Upper lobe of left lung (tissue), 4 donors: ENCODE measurements around the gene ANK3.

Experiments
- EP300 ChIP-seq, 4 donors: sonication (generic); formaldehyde crosslinking; IDR thresholded peaks; one replicate each; pipeline ENCODE4 v1.5.1; 2017; ENCODE audit warnings: antibody characterized with exemption in 4 of 4, control low read depth in 2 of 4
- POLR2A ChIP-seq, 4 donors: fragments of 450-650 bp; IDR thresholded peaks; one replicate each; pipeline ENCODE4 v1.5.1; 2016 to 2017; ENCODE audit warnings: antibody characterized with exemption in 4 of 4, mild to moderate bottlenecking in 2 of 4
- POLR2AphosphoS5 ChIP-seq, 2 donors: sonication (generic); formaldehyde crosslinking; IDR thresholded peaks; one replicate each; pipeline ENCODE4 v1.5.1; 2017; ENCODE audit warnings: antibody characterized with exemption in 2 of 2
- TF ChIP-seq, protein P1 (sequence below), 6 experiments: fragments of 450-650 bp in 4 of 6; fragments of 200-600 bp in 2 of 6; sonication (generic) in 2 of 6; IDR thresholded peaks; one replicate each; pipeline ENCODE4 v1.5.1; 2016 to 2019; ENCODE audit warnings: antibody characterized with exemption in 6 of 6

DNA sequence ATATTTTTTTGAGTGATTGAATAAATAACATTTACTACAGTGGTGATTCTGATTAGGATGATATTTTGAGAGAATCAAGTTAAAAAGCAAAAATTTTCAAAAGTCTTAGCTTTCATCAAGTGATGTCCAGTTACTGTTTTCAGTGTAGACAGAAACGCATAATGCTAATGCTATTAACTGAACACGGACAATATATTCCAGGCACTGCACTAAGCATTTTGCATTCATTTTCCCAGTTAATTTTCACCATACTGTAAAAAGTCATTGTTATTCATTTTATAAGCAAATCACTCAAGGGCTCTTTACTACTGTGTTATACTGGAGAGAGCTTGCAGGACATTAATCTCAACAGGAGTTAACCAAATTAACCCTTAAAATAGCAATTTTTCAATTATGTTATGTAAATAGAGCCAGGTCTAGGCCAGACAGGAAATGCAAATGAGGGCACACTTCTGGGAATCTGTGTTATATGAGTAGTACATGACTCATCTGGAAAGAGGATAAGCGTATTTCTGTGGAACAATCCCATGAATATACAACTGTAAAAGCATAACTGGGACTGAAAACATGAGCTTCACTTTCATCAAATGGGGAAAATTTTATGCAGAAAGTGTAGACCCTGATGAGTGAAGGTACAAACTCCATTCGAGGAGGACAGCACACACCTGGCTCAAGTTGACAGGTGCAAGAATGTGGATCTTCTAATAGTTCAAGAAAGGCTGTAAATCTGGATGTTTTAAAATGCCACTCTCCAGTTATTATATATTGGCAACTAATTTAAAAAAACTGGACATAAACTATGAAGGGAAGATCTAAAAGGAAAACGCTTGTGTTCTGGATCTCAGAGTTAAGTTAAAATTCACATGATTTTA lies 75.4 kb downstream of the ANK3 start:
- no peak for TF ChIP-seq POLR2A (IDR thresholded peaks at IDR 0.05)
- TF ChIP-seq, protein P1, sequence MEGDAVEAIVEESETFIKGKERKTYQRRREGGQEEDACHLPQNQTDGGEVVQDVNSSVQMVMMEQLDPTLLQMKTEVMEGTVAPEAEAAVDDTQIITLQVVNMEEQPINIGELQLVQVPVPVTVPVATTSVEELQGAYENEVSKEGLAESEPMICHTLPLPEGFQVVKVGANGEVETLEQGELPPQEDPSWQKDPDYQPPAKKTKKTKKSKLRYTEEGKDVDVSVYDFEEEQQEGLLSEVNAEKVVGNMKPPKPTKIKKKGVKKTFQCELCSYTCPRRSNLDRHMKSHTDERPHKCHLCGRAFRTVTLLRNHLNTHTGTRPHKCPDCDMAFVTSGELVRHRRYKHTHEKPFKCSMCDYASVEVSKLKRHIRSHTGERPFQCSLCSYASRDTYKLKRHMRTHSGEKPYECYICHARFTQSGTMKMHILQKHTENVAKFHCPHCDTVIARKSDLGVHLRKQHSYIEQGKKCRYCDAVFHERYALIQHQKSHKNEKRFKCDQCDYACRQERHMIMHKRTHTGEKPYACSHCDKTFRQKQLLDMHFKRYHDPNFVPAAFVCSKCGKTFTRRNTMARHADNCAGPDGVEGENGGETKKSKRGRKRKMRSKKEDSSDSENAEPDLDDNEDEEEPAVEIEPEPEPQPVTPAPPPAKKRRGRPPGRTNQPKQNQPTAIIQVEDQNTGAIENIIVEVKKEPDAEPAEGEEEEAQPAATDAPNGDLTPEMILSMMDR (IDR thresholded peaks at IDR 0.05) = no peak
- TF ChIP-seq POLR2AphosphoS5 (IDR thresholded peaks at IDR 0.05) = no peak
- TF ChIP-seq EP300 (IDR thresholded peaks at IDR 0.05) = no peak
